Right lobe of liver (tissue), 6 donors: Measurements from ENCODE around the gene DNER. TPM values are rescaled to one million over a fixed set of nuclear protein-coding genes. Genes with fewer than 3 reads are reported as not detected.
"Not testable (repeated sequence)": the region's sequence is repeated elsewhere in the genome, so short reads cannot be mapped to it uniquely, and the experiment has no call there.

Experiments
- ATAC-seq, 4 donors: fragments of 200-7000 bp; cut with Tn5 transposase; one replicate each; pipeline ENCODE4 v1.9.1; 2020; ENCODE audit warnings: mild to moderate bottlenecking in 4 of 4, moderate library complexity in 4 of 4
- DNase-seq, 3 donors: peaks; one replicate each; pipeline ENCODE4 v3.0.0-alpha.2; 2020
- H3K27ac ChIP-seq, 3 donors: fragments of 200-600 bp; one replicate each; pipeline ENCODE4 v1.8.0; 2022
- H3K27me3 ChIP-seq, 2 donors: fragments of 200-600 bp; one replicate each; pipeline ENCODE4 v1.8.0; 2022
- H3K36me3 ChIP-seq, 4 donors: fragments of 200-600 bp; sonication (generic) in 1 of 4; one replicate each; pipeline versions ENCODE4 v1.5.1 to v1.8.0; 2017 to 2022; ENCODE audit warnings: control low read depth in 1 of 4
- H3K4me1 ChIP-seq, 4 donors: fragments of 200-600 bp; sonication (generic) in 1 of 4; one replicate each; pipeline versions ENCODE4 v1.5.1 to v1.8.0; 2017 to 2022; ENCODE audit warnings: control low read depth in 1 of 4
- H3K4me3 ChIP-seq, 3 donors: fragments of 200-600 bp; one replicate each; pipeline ENCODE4 v1.8.0; 2022
- H3K9me3 ChIP-seq, 4 donors: fragments of 200-600 bp; sonication (generic) in 1 of 4; one replicate each; pipeline versions ENCODE4 v1.5.1 to v1.8.0; 2017 to 2022; ENCODE audit warnings: control low read depth in 1 of 4
- POLR2A ChIP-seq: fragments of 450-650 bp; IDR thresholded peaks from one replicate; pipeline ENCODE4 v1.6.1; 2017; ENCODE audit warnings: antibody characterized with exemption, mild to moderate bottlenecking
- WGBS: methylation state at CpG from one replicate; pipeline ENCODE4 v1.1.6; 2018; ENCODE audit warnings: low coverage, low lambda C conversion rate; ENCODE audit not compliant: insufficient coverage; ENCODE audit errors: missing lambda C conversion rate; 5-methylcytosine and 5-hydroxymethylcytosine counted together
- intact Hi-C, 2 donors: fragments of 100-400 bp; cut with DNase I; formaldehyde crosslinking; loops; one replicate each; pipeline versions ENCODE4 v1.11.2 to v1.14.1; 2022
- total RNA-seq, 6 experiments: library from RNA; depleted of rRNA in 2 of 6; stranded (reverse); fragments of >200 nt in 2 of 6; fragmentation: NEBNext Ultra II Directional in 3 of 6; extraction: Animal tissue kit (Norgen Biotek cat#: 25700) in 3 of 6; gene quantifications; one replicate each; pipeline versions ENCODE4 v1.1.0 to v1.2.4, GENCODE V29; 2016 to 2023
- TF ChIP-seq, protein P1 (sequence below), 4 donors: fragments of 200-600 bp in 3 of 4; fragments of 450-650 bp in 1 of 4; IDR thresholded peaks; one replicate each; pipeline versions ENCODE4 v1.5.1 to v1.8.0; 2016 to 2022; ENCODE audit warnings: antibody characterized with exemption in 4 of 4, mild to moderate bottlenecking in 2 of 4
- donor health status: DM: no; HTN: yes; CAD: no.
- donor health status: DM: no; HTN: no; CAD: no.
- donor health status: DM: no; HTN: no; CAD: no.
- donor health status: DM: no; HTN: yes; CAD: no.
- donor health status: DM: no; HTN: yes; CAD: no.

DNER gene
- total RNA-seq, 6 experiments from 2014 or later, result 0.13 TPM; not detected in 5

DNA sequence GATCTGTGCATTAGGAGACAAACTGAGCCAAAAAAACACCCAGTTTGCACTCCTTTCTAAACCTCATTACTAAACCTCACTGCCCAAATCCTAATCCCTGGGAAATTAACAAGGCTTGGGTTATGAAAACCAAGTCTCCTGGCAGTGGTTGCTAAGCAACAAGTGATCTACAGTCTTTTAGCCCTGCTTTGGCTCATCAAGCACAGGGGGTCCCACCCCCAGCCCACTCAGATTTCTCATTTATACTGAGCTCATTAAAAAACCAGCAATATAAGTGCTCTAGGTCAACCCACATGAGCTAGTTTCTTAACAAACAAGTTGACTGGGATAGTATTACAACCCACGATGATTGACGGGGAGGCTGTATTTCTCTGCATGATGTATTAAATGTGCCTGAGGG, 18.4 kb downstream of the DNER start:
- no peak for TF ChIP-seq POLR2A
- TF ChIP-seq, protein P1, sequence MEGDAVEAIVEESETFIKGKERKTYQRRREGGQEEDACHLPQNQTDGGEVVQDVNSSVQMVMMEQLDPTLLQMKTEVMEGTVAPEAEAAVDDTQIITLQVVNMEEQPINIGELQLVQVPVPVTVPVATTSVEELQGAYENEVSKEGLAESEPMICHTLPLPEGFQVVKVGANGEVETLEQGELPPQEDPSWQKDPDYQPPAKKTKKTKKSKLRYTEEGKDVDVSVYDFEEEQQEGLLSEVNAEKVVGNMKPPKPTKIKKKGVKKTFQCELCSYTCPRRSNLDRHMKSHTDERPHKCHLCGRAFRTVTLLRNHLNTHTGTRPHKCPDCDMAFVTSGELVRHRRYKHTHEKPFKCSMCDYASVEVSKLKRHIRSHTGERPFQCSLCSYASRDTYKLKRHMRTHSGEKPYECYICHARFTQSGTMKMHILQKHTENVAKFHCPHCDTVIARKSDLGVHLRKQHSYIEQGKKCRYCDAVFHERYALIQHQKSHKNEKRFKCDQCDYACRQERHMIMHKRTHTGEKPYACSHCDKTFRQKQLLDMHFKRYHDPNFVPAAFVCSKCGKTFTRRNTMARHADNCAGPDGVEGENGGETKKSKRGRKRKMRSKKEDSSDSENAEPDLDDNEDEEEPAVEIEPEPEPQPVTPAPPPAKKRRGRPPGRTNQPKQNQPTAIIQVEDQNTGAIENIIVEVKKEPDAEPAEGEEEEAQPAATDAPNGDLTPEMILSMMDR (IDR thresholded peaks at IDR 0.05), result no peak
- no peak overlapping the region for H3K4me3 ChIP-seq
- intact Hi-C loops, result no loop called here
- no peaks in the 10 kb centered on the region for H3K27me3 ChIP-seq
- WGBS, result 100% methylated on average over 2 of the region's 2 CpGs
- no peaks in the 10 kb centered on the region for H3K36me3 ChIP-seq
- no peaks in the 10 kb centered on the region for H3K9me3 ChIP-seq
- no peak for ATAC-seq
- no peak overlapping the region for H3K27ac ChIP-seq
- H3K4me1 ChIP-seq, result no peaks in the 10 kb centered on the region
- no peak for DNase-seq

- H3K9me3 ChIP-seq, H3K4me1 ChIP-seq, H3K36me3 ChIP-seq, DNase-seq, intact Hi-C loops, H3K27me3 ChIP-seq, H3K4me3 ChIP-seq, ATAC-seq, H3K27ac ChIP-seq: not testable (repeated sequence)
- no CpG with 5 or more reads among the region's 1 CpG for WGBS
Observed at GRCh38 chr2:229693845-229694244, 20.5 kb downstream of the DNER start.

DNA sequence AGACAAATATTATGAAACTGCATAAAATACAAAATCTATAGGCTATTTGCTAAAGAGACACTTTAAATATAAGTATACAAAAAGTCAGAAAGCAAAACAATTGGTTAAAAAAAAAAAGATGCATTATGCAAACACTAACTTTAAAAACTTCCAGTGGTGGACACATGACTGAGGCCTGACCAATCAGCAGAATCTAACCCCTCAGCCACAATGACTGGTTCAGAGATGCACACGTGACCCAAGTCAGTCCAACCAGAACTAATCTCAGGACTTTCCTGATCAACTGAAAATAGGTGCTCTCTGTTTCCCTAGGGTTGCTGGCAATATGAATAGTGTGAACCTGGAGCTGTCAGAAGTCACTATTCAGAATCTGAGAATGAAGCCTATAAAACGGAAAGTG, 22.7 kb downstream of the DNER start:
- Histone ChIP-seq H3K9me3 (no peaks in the 10 kb centered on the region), H3K36me3 (no peaks in the 10 kb centered on the region), H3K27me3 (no peaks in the 10 kb centered on the region), H3K4me1 (no peaks in the 10 kb centered on the region), H3K27ac (no peak overlapping the region), H3K4me3 (no peak overlapping the region)
- TF ChIP-seq, protein P1 (IDR thresholded peaks at IDR 0.05), result no peak
- no peak for TF ChIP-seq POLR2A
- ATAC-seq (no peak), DNase-seq (no peak)
- intact Hi-C loops, result no loop called here
- 31% methylated on average over 2 of the region's 2 CpGs for WGBS

- Histone ChIP-seq H3K4me3 (no peak overlapping the region), H3K4me1 (no peaks in the 10 kb centered on the region), H3K9me3 (no peaks in the 10 kb centered on the region), H3K27me3 (no peaks in the 10 kb centered on the region), H3K36me3 (no peaks in the 10 kb centered on the region), H3K27ac (no peak overlapping the region)
- intact Hi-C loops, result no loop called here
- DNase-seq, result no peak
- no peak for ATAC-seq
- TF ChIP-seq, protein P1 (IDR thresholded peaks at IDR 0.05), result no peak
- TF ChIP-seq POLR2A, result no peak
- WGBS, result 13% methylated on average over 2 of the region's 2 CpGs
Observed at GRCh38 chr2:229689307-229689839, 25.0 kb downstream of the DNER start.

GRCh38 chr2:229688141-229688540, 26.2 kb downstream of the DNER start:
- ATAC-seq (no peak), DNase-seq (no peak)
- H3K4me3 ChIP-seq, result no peak overlapping the region
- no peaks in the 10 kb centered on the region for H3K36me3 ChIP-seq
- no peak overlapping the region for H3K27ac ChIP-seq
- H3K9me3 ChIP-seq, result no peaks in the 10 kb centered on the region
- H3K4me1 ChIP-seq, result no peaks in the 10 kb centered on the region
- TF ChIP-seq, protein P1 (IDR thresholded peaks at IDR 0.05), result no peak
- TF ChIP-seq POLR2A, result no peak
- intact Hi-C loops, result no loop called here
- WGBS, result 62% methylated on average over 6 of the region's 7 CpGs
- no peaks in the 10 kb centered on the region for H3K27me3 ChIP-seq
